ENCODE data around the gene SNED1.

DNA sequence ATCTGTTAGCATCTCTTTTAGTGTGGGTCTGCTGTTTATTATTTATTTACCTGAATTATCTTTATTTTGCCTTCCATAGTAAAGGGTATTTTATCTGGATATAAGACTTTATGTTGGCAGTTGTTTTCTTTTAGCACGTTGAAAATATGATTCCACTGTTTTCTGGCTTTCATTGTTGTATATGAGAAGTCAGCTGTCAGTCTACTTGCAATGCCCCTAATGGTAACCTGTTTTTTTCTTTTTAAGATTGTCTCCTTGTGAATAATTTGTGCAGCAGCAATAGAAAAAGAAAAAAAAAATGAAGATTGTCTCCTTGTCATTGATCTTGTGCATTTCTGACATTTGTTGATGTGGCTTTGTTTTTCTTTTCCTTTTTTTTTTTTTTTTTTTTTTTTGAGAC lies 27.2 kb downstream of the SNED1 start:
- TF ChIP-seq, protein P1, sequence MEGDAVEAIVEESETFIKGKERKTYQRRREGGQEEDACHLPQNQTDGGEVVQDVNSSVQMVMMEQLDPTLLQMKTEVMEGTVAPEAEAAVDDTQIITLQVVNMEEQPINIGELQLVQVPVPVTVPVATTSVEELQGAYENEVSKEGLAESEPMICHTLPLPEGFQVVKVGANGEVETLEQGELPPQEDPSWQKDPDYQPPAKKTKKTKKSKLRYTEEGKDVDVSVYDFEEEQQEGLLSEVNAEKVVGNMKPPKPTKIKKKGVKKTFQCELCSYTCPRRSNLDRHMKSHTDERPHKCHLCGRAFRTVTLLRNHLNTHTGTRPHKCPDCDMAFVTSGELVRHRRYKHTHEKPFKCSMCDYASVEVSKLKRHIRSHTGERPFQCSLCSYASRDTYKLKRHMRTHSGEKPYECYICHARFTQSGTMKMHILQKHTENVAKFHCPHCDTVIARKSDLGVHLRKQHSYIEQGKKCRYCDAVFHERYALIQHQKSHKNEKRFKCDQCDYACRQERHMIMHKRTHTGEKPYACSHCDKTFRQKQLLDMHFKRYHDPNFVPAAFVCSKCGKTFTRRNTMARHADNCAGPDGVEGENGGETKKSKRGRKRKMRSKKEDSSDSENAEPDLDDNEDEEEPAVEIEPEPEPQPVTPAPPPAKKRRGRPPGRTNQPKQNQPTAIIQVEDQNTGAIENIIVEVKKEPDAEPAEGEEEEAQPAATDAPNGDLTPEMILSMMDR (IDR thresholded peaks at IDR 0.05): no peak
- TF ChIP-seq EZH2phosphoT487 (IDR thresholded peaks at IDR 0.05): no peak
